Stimulated activated CD8-positive, alpha-beta memory T cell treated with anti-CD3 and anti-CD28 coated beads, Interleukin-15, amount 100 ng/mL, for 24 hours (primary cell): ENCODE results near the gene PTPRK.

Experiments
- DNase-seq: peaks from one replicate; pipeline ENCODE4 v3.0.0-alpha.2; 2020; ENCODE audit warnings: low read depth

Gene PTPRK

DNA sequence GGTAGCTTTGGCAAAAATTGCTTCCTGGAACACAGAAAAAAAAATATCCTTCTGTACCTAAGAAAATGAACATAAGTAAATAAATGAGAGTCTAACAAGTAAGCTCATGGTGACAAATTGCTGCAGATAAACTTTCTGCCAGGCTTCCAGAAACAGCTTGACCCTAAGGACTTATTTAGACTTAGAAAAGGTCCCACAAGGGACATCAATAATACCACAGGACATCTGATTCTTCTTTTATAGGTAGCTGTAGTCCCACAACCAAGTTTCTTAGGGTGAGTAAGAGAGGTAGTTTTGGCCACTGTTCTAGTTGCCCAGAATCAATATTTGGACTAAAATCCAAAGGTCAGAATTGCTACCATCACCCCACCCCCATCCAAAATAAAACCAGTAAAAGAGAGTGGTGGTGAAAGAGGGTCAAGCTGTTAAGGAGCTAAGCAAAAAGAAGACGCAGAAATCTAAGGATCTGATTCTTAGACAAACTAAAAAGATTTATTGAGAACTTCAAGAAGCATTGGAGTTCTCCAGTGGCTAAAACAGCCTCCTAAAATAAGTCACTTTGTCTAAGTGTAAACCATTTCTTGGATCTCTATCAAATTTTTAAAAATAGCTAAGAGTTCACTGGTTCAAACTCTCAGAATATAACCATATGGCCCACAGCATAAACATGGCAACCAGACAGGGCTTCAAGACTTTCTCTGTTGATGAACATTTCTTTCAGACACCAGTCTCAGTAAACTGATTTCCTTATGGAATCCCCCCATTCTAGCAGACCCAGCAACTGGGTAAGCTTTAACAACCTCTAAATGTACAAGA, 180.6 kb downstream of the PTPRK start:
- DNase-seq: no peak

DNA sequence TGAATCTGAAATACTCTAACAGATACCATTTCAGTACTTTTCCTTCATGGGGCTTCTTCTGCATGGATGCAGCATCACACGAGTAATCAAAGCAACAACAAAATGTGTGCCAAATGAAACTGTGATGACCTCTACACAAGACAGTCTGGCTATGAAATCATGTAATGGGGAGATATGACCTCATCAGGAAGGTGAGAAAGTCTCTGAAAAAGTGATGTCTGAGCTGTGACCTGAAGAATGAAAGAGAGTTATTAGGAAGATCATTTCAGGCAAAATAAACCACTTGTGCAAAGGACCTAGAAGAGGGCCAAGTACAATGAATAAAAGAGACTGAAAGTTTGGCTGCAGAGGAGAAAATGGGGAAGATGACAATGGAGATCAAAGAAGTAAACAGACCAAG, 182.8 kb downstream of the PTPRK start:
- DNase-seq: no peak

- no peak for DNase-seq
Observed at GRCh38 chr6:128336436-128337095, 183.8 kb downstream of the PTPRK start.

GRCh38 chr6:128335963-128336362, 184.4 kb downstream of the PTPRK start:
- DNase-seq: no peak

- DNase-seq: no peak
Observed at GRCh38 chr6:128333581-128334223, 186.7 kb downstream of the PTPRK start.

GRCh38 chr6:128327890-128328289, 192.5 kb downstream of the PTPRK start:
- no peak for DNase-seq

GRCh38 chr6:128323011-128323410, 197.4 kb downstream of the PTPRK start:
- no peak for DNase-seq

DNA sequence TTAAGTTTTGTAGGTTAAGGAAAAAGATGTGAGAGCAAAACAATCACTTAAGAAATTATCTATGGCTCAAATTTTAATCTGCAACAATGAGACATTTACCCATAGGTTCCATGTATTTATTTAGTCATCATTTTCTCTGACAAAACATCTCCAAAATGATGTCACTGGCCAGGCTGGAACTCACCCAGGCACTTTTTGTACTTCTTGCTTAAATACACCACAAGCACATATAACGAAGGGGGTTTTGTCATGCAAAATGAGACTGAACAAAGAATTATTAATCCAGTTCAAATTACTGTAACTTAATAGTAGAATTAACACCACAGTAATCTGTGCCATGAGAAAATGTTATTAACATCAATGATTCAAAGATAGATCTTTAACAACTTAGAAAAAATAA, 200.5 kb downstream of the PTPRK start:
- no peak for DNase-seq

GRCh38 chr6:128319157-128319556, 201.2 kb downstream of the PTPRK start:
- no peak for DNase-seq

DNA sequence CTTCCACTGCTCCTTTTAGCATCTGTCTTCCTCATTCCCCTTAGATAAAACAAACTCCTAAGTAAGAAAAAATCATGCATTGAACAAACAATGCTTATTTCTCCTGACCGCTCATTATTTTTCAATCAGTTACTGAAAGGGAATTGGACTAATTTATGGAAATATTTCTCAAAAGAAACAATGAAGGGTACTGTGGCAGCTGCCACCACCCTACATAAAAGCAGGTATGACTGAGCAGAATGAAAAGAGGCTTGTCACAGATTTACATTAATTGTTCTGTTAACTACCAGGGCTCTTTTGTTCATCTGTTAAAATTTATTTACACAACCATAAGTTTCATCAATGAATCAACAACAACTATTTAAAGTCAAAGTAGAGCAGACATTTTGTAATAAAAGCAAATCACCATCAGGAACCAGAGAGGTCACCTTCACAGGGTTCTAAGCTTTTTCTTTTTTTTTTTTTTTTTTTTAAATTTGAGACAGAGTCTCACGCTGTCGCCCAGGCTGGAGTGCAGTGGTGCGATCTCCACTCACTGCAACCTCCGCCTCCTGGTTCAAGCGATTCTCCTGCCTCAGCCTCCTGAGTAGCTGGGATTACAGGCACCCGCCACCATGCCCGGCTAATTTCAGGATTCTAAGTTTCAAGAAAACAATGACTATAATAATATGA, 204.0 kb downstream of the PTPRK start:
- no peak for DNase-seq

GRCh38 chr6:128314190-128314589, 206.2 kb downstream of the PTPRK start:
- DNase-seq: no peak

GRCh38 chr6:128311944-128312570, 208.3 kb downstream of the PTPRK start:
- no peak for DNase-seq

DNA sequence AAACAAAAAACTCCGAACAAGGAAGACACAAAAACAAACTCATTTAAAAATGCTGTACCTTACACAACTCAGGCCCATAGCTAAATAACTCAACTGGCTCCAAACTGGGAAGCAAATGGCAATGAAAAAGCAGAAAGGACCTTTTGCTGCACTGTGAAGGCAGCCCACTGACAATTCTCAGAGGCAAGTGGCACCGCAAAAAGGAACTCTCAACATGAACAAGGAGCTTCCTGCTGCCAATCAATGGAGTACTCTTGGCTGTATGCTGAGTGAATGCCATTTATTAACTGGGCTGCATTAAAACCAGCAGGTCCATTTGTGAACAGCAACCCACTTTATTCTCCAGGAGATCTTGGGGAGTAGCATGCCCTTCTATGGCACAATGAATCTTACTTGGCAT, 209.9 kb downstream of the PTPRK start:
- no peak for DNase-seq

- DNase-seq: no peak
Observed at GRCh38 chr6:128307671-128308070, 212.7 kb downstream of the PTPRK start.

DNA sequence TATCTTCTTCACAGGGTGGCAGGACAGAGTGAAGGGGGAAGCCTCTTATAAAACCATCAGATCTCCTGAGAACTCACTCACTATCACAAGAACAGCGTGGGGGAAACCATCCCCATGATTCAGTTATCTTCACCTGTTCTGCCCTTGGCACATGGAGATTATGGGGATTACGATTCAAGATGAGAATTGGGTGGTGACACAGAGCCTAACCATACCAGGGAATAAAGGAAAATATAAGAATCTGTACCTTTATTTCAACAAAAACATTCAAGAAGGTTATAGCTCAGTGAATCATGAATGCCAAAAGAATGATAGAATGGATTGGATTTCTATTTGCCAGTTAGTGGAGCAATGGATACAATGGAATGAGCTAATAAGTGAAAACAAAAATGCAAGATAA, 214.4 kb downstream of the PTPRK start:
- DNase-seq: no peak

GRCh38 chr6:128305228-128305627, 215.2 kb downstream of the PTPRK start:
- no peak for DNase-seq

DNA sequence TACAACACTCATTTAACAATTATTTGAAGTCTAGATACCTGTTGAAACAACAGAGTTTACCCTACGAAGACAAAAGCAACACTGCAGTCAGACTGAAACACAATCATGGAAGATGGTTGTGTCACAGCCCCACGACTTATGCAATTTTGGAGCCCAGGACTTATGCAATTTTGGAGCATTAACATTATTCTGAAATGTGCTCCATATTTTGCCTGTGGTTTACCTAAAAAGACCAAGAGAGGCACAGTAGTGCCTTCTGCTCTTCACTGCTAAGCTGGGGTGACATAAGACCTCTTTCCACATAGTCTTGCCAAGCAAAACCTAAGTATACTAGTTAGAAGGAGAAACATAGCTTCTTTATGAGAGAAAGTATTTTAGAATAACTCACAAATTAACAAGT, 216.5 kb downstream of the PTPRK start:
- DNase-seq: no peak

DNA sequence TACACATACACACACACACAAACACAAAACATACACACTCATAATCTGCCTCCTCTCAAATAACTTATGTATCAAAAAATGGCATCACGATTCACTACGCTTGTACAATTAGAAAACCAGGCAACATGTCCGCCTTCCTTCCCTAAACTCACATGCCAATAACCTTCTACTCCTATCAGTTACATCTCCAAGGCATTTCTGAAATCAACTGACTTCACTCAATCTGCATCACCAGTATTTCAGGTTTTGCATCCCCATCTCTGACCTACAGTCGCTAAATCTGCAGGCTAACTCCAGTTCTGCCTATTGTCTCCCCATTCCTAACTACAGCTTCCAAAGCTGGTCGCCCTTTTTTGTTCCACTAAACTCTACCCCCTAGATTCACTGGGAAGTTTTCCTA, 217.5 kb downstream of the PTPRK start:
- DNase-seq: no peak

- DNase-seq: no peak
Observed at GRCh38 chr6:128295670-128296069, 224.7 kb downstream of the PTPRK start.

DNA sequence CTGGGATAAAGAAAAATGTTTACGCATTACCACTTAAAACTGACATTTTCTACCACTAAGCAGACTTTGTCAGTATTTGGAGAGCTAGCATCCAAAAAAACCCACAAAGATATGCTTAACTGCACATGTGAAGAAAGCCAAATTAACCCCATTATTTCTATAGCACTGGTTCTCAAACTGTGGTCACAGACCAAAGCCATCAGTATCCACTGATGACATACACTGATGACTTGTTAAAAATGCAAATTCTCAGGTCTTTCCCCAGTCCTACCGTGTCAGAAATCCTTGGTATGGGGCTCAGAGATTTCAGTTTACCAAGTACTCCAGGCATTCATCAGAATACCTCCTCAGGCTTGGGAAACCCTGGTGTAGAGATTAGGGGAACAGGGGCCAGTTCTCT, 230.2 kb downstream of the PTPRK start:
- no peak for DNase-seq

DNA sequence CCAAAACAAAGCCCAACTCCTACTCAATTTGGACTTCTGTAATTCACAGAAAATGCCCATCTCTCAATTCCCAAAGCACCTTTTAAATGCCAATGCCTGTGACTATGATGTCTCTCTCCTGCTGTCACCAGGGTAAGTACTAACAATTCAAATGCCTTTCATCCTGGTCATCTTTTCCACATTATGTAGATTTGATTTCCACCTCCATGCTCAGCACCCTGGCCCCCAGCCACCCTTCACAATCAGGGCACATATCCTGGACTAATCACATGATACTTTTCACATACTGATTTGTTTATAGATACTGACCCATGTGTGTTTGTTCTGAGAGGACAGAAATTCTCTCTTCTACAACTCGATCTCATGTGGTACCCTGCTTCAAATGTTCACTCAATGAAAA, 236.3 kb downstream of the PTPRK start:
- DNase-seq: no peak

DNA sequence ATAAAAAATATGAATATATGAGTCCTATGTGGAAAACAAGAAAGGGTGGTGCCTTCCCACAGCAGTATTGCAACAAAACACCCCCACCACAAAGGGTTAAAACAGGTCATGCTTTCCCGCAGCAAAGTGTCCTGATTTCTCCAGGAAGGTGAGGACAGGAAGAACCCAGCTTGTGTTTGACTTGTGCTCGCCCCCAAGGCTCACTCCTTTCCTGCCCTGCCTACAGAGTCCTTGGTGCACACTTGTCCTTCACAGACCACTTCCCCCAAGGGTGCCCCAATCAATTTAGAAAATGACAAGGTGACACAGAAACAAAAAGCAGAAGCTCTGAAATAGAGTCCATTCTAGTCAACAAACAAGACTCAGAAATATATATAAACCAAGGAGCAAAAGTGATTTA, 237.4 kb downstream of the PTPRK start:
- DNase-seq: no peak
